Caco-2 (cell line): Measurements from ENCODE around the gene CCDC195. TPM values are rescaled to one million over a fixed set of nuclear protein-coding genes. Genes with fewer than 3 reads are reported as not detected.

Experiments used
- BruUV-seq: library from RNA; stranded (reverse); fragments of 400-500 nt; replicated peaks from 2 replicates; lab custom pipeline; 2021; lab: Mats Ljungman, UMichigan
- CTCF ChIA-PET: fragments of 300-600 bp; sonication (Branson Sonifier 250); formaldehyde crosslinking; loops from one replicate; lab custom pipeline; 2022; ENCODE audit warnings: antibody characterized with exemption; lab: Charles Lee
- POLR2A ChIA-PET: fragments of 300-600 bp; sonication (Branson Sonifier 250); formaldehyde crosslinking; loops from one replicate; lab custom pipeline; 2022; ENCODE audit warnings: antibody characterized with exemption; lab: Charles Lee
- DNase-seq, 2 experiments: peaks; one replicate each; pipeline versions ENCODE4 v3.0.0 to v3.0.0-alpha.2; 2020 to 2022
- H3K27me3 ChIP-seq: replicated peaks from 2 replicates; pipeline ENCODE4 v1.6.0; 2011; ENCODE audit warnings: low read length; ENCODE audit not compliant: control insufficient read depth, insufficient read depth
- H3K36me3 ChIP-seq: 2 replicates; pipeline ENCODE4 v1.5.1; 2011; ENCODE audit warnings: low read length; ENCODE audit not compliant: control insufficient read depth, insufficient read depth
- H3K4me1 ChIP-seq: fragments of 250-450 bp; sonication (Bioruptor Pico); 2 replicates; pipeline ENCODE4 v1.5.1; 2020; ENCODE audit warnings: mild to moderate bottlenecking
- H3K4me3 ChIP-seq: 2 replicates; pipeline ENCODE4 v1.5.1; 2011; ENCODE audit warnings: low read depth, mild to moderate bottlenecking, control low read depth, low read length
- H3K9me3 ChIP-seq: fragments of 250-450 bp; sonication (Bioruptor Pico); 2 replicates; pipeline ENCODE4 v1.5.1; 2020; ENCODE audit warnings: mild to moderate bottlenecking, moderate library complexity
- H3K27ac Mint-ChIP-seq: one replicate; pipeline ENCODE4 v1.8.0; 2022; ENCODE audit warnings: mixed read lengths; ENCODE audit not compliant: unreplicated experiment
- H3K27me3 Mint-ChIP-seq: one replicate; pipeline ENCODE4 v1.8.0; 2022; ENCODE audit warnings: mixed read lengths; ENCODE audit not compliant: insufficient read depth, unreplicated experiment
- H3K36me3 Mint-ChIP-seq: one replicate; pipeline ENCODE4 v1.8.0; 2022; ENCODE audit warnings: mild to moderate bottlenecking, mixed read lengths; ENCODE audit not compliant: insufficient read depth, unreplicated experiment
- H3K4me1 Mint-ChIP-seq: one replicate; pipeline ENCODE4 v1.8.0; 2022; ENCODE audit warnings: low read depth, mixed read lengths; ENCODE audit not compliant: unreplicated experiment
- H3K4me3 Mint-ChIP-seq: one replicate; pipeline ENCODE4 v1.8.0; 2022; ENCODE audit warnings: mild to moderate bottlenecking, moderate library complexity, mixed read lengths; ENCODE audit not compliant: unreplicated experiment
- H3K9me3 Mint-ChIP-seq: one replicate; pipeline ENCODE4 v1.8.0; 2022; ENCODE audit warnings: mixed read lengths; ENCODE audit not compliant: unreplicated experiment
- CTCF ChIP-seq, 2 experiments: fragments of 200-600 bp in 1 of 2; IDR thresholded peaks; 1 replicate in 1 of 2; 2 replicates in 1 of 2; pipeline versions ENCODE4 v1.5.1 to v1.8.0; 2011 to 2022; ENCODE audit warnings: antibody characterized with exemption in 1 of 2, control low read depth in 1 of 2, inconsistent platforms in 1 of 2, low read depth in 1 of 2, low read length in 1 of 2, mild to moderate bottlenecking in 1 of 2, moderate library complexity in 1 of 2; ENCODE audit not compliant: insufficient read depth in 1 of 2, severe bottlenecking in 1 of 2, unreplicated experiment in 1 of 2
- intact Hi-C: fragments of 100-400 bp; cut with micrococcal nuclease; formaldehyde crosslinking; loops from one replicate; pipeline ENCODE4 v1.10.0; 2022; ENCODE audit not compliant: unreplicated experiment
- total RNA-seq: library from RNA; stranded (reverse); gene quantifications from 2 replicates; pipeline ENCODE4 v1.2.3, GENCODE V29; 2022

Gene CCDC195
- total RNA-seq, 1 experiment from 2014 or later = not detected

DNA sequence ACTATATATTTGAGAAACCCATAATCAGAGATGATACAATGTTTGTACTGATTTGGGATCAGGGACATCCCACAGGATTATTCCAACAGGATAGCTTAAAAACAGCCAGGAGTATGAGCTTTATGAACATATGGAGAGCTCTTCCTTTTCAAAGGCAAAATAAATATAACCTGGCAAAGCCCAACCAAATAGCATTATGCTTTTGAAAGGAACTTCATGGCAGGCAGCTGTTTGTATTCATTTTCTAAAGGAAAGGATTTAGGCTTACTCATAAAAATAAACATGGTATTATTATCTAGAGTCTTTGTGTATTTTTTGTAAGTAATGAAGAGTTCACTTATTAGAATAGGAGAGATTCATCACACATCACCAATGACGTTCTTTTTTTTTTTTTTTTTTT is 44.4 kb downstream of the CCDC195 start:
- POLR2A ChIA-PET = no interaction called here
- no peaks in the 10 kb centered on the region for H3K4me1 ChIP-seq
- no peaks in the 10 kb centered on the region for H3K36me3 Mint-ChIP-seq
- no peak overlapping the region for H3K4me3 Mint-ChIP-seq
- H3K27ac Mint-ChIP-seq = no peak overlapping the region
- no peaks in the 10 kb centered on the region for H3K36me3 ChIP-seq
- CTCF ChIA-PET = no interaction called here
- H3K9me3 Mint-ChIP-seq = peaks cover 9% of the 10 kb centered on the region
- no peaks in the 10 kb centered on the region for H3K9me3 ChIP-seq
- no peaks in the 10 kb centered on the region for H3K27me3 ChIP-seq
- intact Hi-C loops = no loop called here
- H3K27me3 Mint-ChIP-seq = no peaks in the 10 kb centered on the region
- no peak for DNase-seq
- no peaks in the 10 kb centered on the region for H3K4me1 Mint-ChIP-seq
- no peak for TF ChIP-seq CTCF (IDR thresholded peaks at IDR 0.05; ENCODE audit: insufficient read depth in 1 of 2, low read depth in 1 of 2, low read length in 1 of 2, severe bottlenecking in 1 of 2, unreplicated experiment in 1 of 2)
- no peak overlapping the region for H3K4me3 ChIP-seq
- no TSS peak for BruUV-seq

DNA sequence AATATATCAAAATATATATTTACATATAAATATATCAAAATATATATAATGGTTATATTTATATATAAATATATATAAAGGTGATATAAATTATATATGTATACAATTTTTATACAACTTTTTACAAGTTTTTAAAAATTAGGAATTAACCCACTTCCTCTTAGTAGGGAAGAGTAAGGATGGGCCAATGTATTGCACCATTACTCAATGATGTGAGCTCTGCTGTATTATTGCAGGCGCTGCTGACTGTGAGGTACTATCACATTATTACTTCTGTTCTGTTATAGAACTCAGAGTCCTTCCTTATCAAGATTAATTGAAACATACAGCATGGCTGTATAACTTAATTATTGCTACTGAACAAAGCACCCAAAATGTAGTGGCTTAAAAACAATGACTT is 46.0 kb downstream of the CCDC195 start:
- no peak for TF ChIP-seq CTCF (IDR thresholded peaks at IDR 0.05; ENCODE audit: insufficient read depth in 1 of 2, low read depth in 1 of 2, low read length in 1 of 2, severe bottlenecking in 1 of 2, unreplicated experiment in 1 of 2)
- Histone ChIP-seq H3K4me3 (no peak overlapping the region), H3K9me3 (no peaks in the 10 kb centered on the region), H3K36me3 (no peaks in the 10 kb centered on the region), H3K4me1 (no peaks in the 10 kb centered on the region), H3K27me3 (no peaks in the 10 kb centered on the region)
- Mint-ChIP-seq H3K4me1 (no peaks in the 10 kb centered on the region), H3K27me3 (no peaks in the 10 kb centered on the region), H3K27ac (no peak overlapping the region), H3K9me3 (peaks cover 9% of the 10 kb centered on the region), H3K4me3 (no peak overlapping the region), H3K36me3 (no peaks in the 10 kb centered on the region)
- no TSS peak for BruUV-seq
- DNase-seq = no peak
- POLR2A ChIA-PET = no interaction called here
- CTCF ChIA-PET = no interaction called here
- intact Hi-C loops = no loop called here

GRCh38 chr2:224669449-224669848 is 46.7 kb downstream of the CCDC195 start:
- no peak for TF ChIP-seq CTCF (IDR thresholded peaks at IDR 0.05; ENCODE audit: insufficient read depth in 1 of 2, low read depth in 1 of 2, low read length in 1 of 2, severe bottlenecking in 1 of 2, unreplicated experiment in 1 of 2)
- Histone ChIP-seq H3K36me3 (no peaks in the 10 kb centered on the region), H3K4me3 (no peak overlapping the region), H3K4me1 (no peaks in the 10 kb centered on the region), H3K27me3 (no peaks in the 10 kb centered on the region), H3K9me3 (no peaks in the 10 kb centered on the region)
- DNase-seq = no peak
- ChIA-PET CTCF (no interaction called here), POLR2A (no interaction called here)
- peaks cover 9% of the 10 kb centered on the region for H3K9me3 Mint-ChIP-seq
- intact Hi-C loops = no loop called here
- no TSS peak for BruUV-seq
- H3K27me3 Mint-ChIP-seq = no peaks in the 10 kb centered on the region
- H3K27ac Mint-ChIP-seq = no peak overlapping the region
- no peaks in the 10 kb centered on the region for H3K4me1 Mint-ChIP-seq
- no peak overlapping the region for H3K4me3 Mint-ChIP-seq
- no peaks in the 10 kb centered on the region for H3K36me3 Mint-ChIP-seq
